Upper lobe of left lung (tissue), 4 donors: ENCODE measurements around the gene ABLIM2.

ENCODE experiments used
- CTCF ChIP-seq, 6 experiments: fragments of 450-650 bp in 4 of 6; fragments of 200-600 bp in 2 of 6; sonication (generic) in 2 of 6; IDR thresholded peaks; one replicate each; pipeline ENCODE4 v1.5.1; 2016 to 2019; ENCODE audit warnings: antibody characterized with exemption in 6 of 6
- EP300 ChIP-seq, 4 donors: sonication (generic); formaldehyde crosslinking; IDR thresholded peaks; one replicate each; pipeline ENCODE4 v1.5.1; 2017; ENCODE audit warnings: antibody characterized with exemption in 4 of 4, control low read depth in 2 of 4
- POLR2A ChIP-seq, 4 donors: fragments of 450-650 bp; IDR thresholded peaks; one replicate each; pipeline ENCODE4 v1.5.1; 2016 to 2017; ENCODE audit warnings: antibody characterized with exemption in 4 of 4, mild to moderate bottlenecking in 2 of 4
- POLR2AphosphoS5 ChIP-seq, 2 donors: sonication (generic); formaldehyde crosslinking; IDR thresholded peaks; one replicate each; pipeline ENCODE4 v1.5.1; 2017; ENCODE audit warnings: antibody characterized with exemption in 2 of 2

- TF ChIP-seq CTCF (IDR thresholded peaks at IDR 0.05), result no peak
- TF ChIP-seq POLR2A (IDR thresholded peaks at IDR 0.05), result no peak
- no peak for TF ChIP-seq POLR2AphosphoS5 (IDR thresholded peaks at IDR 0.05)
- TF ChIP-seq EP300 (IDR thresholded peaks at IDR 0.05), result no peak
These were observed 23.2 kb upstream of the ABLIM2 start for GRCh38 chr4:8181844-8182243.
